A549 treated with AZD9567 at 1 μM for 4 hours (cell line): ENCODE data around the gene SOCS7. TPM values are rescaled to one million over a fixed set of nuclear protein-coding genes. Genes with fewer than 3 reads are reported as not detected.

ENCODE experiments used
- total RNA-seq: library from RNA; stranded (reverse); fragments of 200-300 nt; extraction: Qiagen RNA extraction; gene quantifications from 5 replicates; pipeline ENCODE4 v1.2.3, GENCODE V29; 2022; ENCODE audit not compliant: insufficient read depth

Gene SOCS7, protein sequence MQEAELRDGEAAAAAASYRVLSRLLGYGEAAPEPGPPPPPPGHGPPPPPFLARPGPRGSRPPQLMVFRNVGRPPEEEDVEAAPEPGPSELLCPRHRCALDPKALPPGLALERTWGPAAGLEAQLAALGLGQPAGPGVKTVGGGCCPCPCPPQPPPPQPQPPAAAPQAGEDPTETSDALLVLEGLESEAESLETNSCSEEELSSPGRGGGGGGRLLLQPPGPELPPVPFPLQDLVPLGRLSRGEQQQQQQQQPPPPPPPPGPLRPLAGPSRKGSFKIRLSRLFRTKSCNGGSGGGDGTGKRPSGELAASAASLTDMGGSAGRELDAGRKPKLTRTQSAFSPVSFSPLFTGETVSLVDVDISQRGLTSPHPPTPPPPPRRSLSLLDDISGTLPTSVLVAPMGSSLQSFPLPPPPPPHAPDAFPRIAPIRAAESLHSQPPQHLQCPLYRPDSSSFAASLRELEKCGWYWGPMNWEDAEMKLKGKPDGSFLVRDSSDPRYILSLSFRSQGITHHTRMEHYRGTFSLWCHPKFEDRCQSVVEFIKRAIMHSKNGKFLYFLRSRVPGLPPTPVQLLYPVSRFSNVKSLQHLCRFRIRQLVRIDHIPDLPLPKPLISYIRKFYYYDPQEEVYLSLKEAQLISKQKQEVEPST
- 12.6 to 21.2 TPM (median 16.2 TPM) in 5 replicates for total RNA-seq

GRCh38 chr17:38351412-38352222 is at the start of gene SOCS7:
Gene SOCS7, plus strand, starts transcription at chr17:38351844. Its CDS starts 209 bp downstream, at chr17:38352053.

DNA sequence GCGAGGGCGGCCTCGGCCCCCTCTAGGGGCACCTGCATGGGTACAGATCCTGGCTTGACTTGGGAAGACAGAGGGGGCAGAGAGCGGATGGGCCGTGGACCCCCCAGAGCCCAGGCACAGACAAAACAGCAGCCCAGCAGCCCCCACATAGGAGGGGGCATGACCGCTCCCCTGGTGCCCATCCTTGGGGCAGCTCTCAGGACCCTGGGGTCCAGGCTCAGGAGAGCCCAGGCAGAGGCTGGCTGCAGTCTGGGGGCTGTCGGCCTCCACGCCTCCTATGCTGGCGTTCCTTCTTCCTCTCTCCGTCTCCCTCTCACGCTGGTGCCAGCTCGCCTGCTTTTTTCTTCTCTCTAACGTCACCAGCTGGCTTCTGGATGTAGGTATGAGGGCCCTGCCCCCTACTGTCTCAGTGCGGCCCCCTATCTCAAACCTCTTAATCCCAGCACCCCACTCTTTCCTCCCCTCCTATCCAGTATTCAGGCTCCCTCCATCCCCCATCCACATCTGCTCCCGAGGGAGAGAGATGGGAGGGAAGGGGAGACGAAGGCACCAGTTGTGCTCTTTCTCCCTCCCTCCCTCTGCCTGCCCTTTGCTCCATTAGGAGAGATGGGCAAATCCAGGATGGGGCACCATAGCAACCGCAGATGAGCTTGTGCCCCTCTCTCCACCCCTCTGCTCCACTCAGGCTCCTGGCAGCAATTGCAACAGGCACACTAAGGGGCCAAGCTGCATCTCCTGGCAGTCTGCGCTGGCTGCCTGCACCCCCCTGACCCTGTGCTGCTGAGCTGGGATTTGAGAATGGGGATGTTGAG is 7.8 kb upstream of the SOCS7 start, which contains the start of gene GPR179:
GPR179 (minus strand) TSS at position 349 of the 812 bp plus-strand sequence; CDS start at position 182, 167 bp downstream.

GRCh38 chr17:38428112-38428642 is 76.5 kb downstream of the SOCS7 start, which contains the start of gene ARHGAP23:
Gene ARHGAP23, plus strand, starts transcription at chr17:38428464. Its CDS starts 22 bp downstream, at chr17:38428486.

Other genes starting within 250 kb of the SOCS7 start
- gene TBC1D3E, start 223.9 kb upstream of the SOCS7 start, total RNA-seq: 0.08 TPM in 1 of 5 replicates, not detected in the others
- gene TBC1D3, start 159.3 kb upstream of the SOCS7 start, total RNA-seq: not detected in 5 replicates
- 57.6 to 65.9 TPM (median 58.6 TPM) in 5 replicates for gene MRPL45, start 54.7 kb upstream of the SOCS7 start, total RNA-seq
- 0.03 to 0.05 TPM (median 0.05 TPM) in 4 of 5 replicates, not detected in the other for gene GPR179, start 7.9 kb upstream of the SOCS7 start, total RNA-seq
- 40.5 to 56.8 TPM (median 54.6 TPM) in 5 replicates for gene ARHGAP23, start 76.6 kb downstream of the SOCS7 start, total RNA-seq